HG02571 (cell line): Measurements from ENCODE around the gene OR1D5.
"Not testable (repeated sequence)": the region's sequence is repeated elsewhere in the genome, so short reads cannot be mapped to it uniquely, and the experiment has no call there.

Source experiments
- ATAC-seq: cut with Tn5 transposase; IDR thresholded peaks from one replicate; pipeline ENCODE4 v1.9.1; 2021; ENCODE audit warnings: mild to moderate bottlenecking, moderate library complexity; ENCODE audit not compliant: unreplicated experiment

The OR1D5 gene

GRCh38 chr17:3032258-3033247 lies 30.9 kb downstream of the OR1D5 start:
- ATAC-seq, result no peak

- not testable (repeated sequence) for ATAC-seq
Measured at GRCh38 chr17:3030852-3031470, 32.4 kb downstream of the OR1D5 start.

- no peak for ATAC-seq
Measured at GRCh38 chr17:3030096-3030495, 33.3 kb downstream of the OR1D5 start.

GRCh38 chr17:3029213-3029913 lies 34.0 kb downstream of the OR1D5 start:
- no peak for ATAC-seq

- no peak for ATAC-seq
Measured at GRCh38 chr17:3027786-3028532, 35.4 kb downstream of the OR1D5 start.

- no peak for ATAC-seq
Measured at GRCh38 chr17:3026856-3027751, 36.3 kb downstream of the OR1D5 start.

- ATAC-seq, result no peak
Measured at GRCh38 chr17:3026125-3026855, 37.1 kb downstream of the OR1D5 start.

- ATAC-seq, result no peak
Measured at GRCh38 chr17:3025421-3026124, 37.8 kb downstream of the OR1D5 start.

GRCh38 chr17:3024346-3024745 lies 39.1 kb downstream of the OR1D5 start:
- ATAC-seq, result no peak

- ATAC-seq, result no peak
Measured at GRCh38 chr17:3022197-3022596, 41.2 kb downstream of the OR1D5 start.

GRCh38 chr17:3020381-3020780 lies 43.0 kb downstream of the OR1D5 start:
- no peak for ATAC-seq

- no peak for ATAC-seq
Measured at GRCh38 chr17:3019761-3020160, 43.6 kb downstream of the OR1D5 start.

GRCh38 chr17:3017936-3018335 lies 45.5 kb downstream of the OR1D5 start:
- no peak for ATAC-seq

- ATAC-seq, result no peak
Measured at GRCh38 chr17:3015890-3016289, 47.5 kb downstream of the OR1D5 start.

- ATAC-seq, result no peak
Measured at GRCh38 chr17:3012926-3013581, 50.4 kb downstream of the OR1D5 start.
